ENCODE measurements around the gene SAV1. TPM values are rescaled to one million over a fixed set of nuclear protein-coding genes. Genes with fewer than 3 reads are reported as not detected.

Gene SAV1
- total RNA-seq, 2 donors from 2014 or later = 15.9 to 21.8 TPM

GRCh38 chr14:50659327-50659974 is 8.7 kb downstream of the SAV1 start:
- no peak for DNase-seq
- intact Hi-C loops (cut with DNase I) = no loop called here
- no peak for TF ChIP-seq CTCF (IDR thresholded peaks at IDR 0.05)
- Histone ChIP-seq H3K4me1 (no peaks in the 10 kb centered on the region), H3K9me3 (no peaks in the 10 kb centered on the region), H3K27ac (no peak overlapping the region), H3K27me3 (no peaks in the 10 kb centered on the region), H3K4me3 (no peak overlapping the region), H3K36me3 (no peaks in the 10 kb centered on the region), H3K9ac (ENCODE audit: low read depth in 2 of 2, low read length in 2 of 2) (no peak overlapping the region)

GRCh38 chr14:50658203-50658602 is 9.9 kb downstream of the SAV1 start:
- no peak overlapping the region for H3K9ac ChIP-seq (ENCODE audit: low read depth in 2 of 2, low read length in 2 of 2)
- no peaks in the 10 kb centered on the region for H3K27me3 ChIP-seq
- H3K9me3 ChIP-seq = no peaks in the 10 kb centered on the region
- no peak overlapping the region for H3K4me3 ChIP-seq
- intact Hi-C loops (cut with DNase I) = no loop called here
- TF ChIP-seq CTCF (IDR thresholded peaks at IDR 0.05) = no peak
- DNase-seq = no peak
- no peak overlapping the region for H3K27ac ChIP-seq
- H3K4me1 ChIP-seq = no peaks in the 10 kb centered on the region
- H3K36me3 ChIP-seq = no peaks in the 10 kb centered on the region

GRCh38 chr14:50657753-50658152 is 10.4 kb downstream of the SAV1 start:
- no peaks in the 10 kb centered on the region for H3K9me3 ChIP-seq
- TF ChIP-seq CTCF (IDR thresholded peaks at IDR 0.05) = no peak
- H3K4me1 ChIP-seq = no peaks in the 10 kb centered on the region
- intact Hi-C loops (cut with DNase I) = no loop called here
- no peak for DNase-seq
- no peak overlapping the region for H3K4me3 ChIP-seq
- H3K27me3 ChIP-seq = no peaks in the 10 kb centered on the region
- no peak overlapping the region for H3K9ac ChIP-seq (ENCODE audit: low read depth in 2 of 2, low read length in 2 of 2)
- H3K36me3 ChIP-seq = no peaks in the 10 kb centered on the region
- H3K27ac ChIP-seq = no peak overlapping the region

- intact Hi-C loops (cut with DNase I) = no loop called here
- Histone ChIP-seq H3K27me3 (no peaks in the 10 kb centered on the region), H3K36me3 (no peaks in the 10 kb centered on the region), H3K9me3 (no peaks in the 10 kb centered on the region), H3K27ac (no peak overlapping the region), H3K9ac (ENCODE audit: low read depth in 2 of 2, low read length in 2 of 2) (no peak overlapping the region), H3K4me3 (no peak overlapping the region), H3K4me1 (no peaks in the 10 kb centered on the region)
- no peak for TF ChIP-seq CTCF (IDR thresholded peaks at IDR 0.05)
- DNase-seq = no peak
Measured at GRCh38 chr14:50656776-50657175, 11.3 kb downstream of the SAV1 start.

GRCh38 chr14:50649691-50650090 is 18.4 kb downstream of the SAV1 start:
- Histone ChIP-seq H3K27ac (no peak overlapping the region), H3K4me1 (no peaks in the 10 kb centered on the region), H3K9me3 (no peaks in the 10 kb centered on the region), H3K9ac (ENCODE audit: low read depth in 2 of 2, low read length in 2 of 2) (no peak overlapping the region), H3K27me3 (no peaks in the 10 kb centered on the region), H3K36me3 (no peaks in the 10 kb centered on the region), H3K4me3 (no peak overlapping the region)
- intact Hi-C loops (cut with DNase I) = no loop called here
- no peak for TF ChIP-seq CTCF (IDR thresholded peaks at IDR 0.05)
- DNase-seq = no peak
